A673 (cell line): Measurements from ENCODE around the gene STAB1. TPM values are rescaled to one million over a fixed set of nuclear protein-coding genes. Genes with fewer than 3 reads are reported as not detected.

Experiments used
- BruUV-seq: library from RNA; stranded (reverse); fragments of 400-500 nt; replicated peaks from 2 replicates; lab custom pipeline; 2021; lab: Mats Ljungman, UMichigan
- CTCF ChIA-PET: fragments of 300-600 bp; sonication (Branson Sonifier 250); formaldehyde crosslinking; loops from one replicate; lab custom pipeline; 2022; ENCODE audit warnings: antibody characterized with exemption; lab: Charles Lee
- POLR2A ChIA-PET: fragments of 300-600 bp; sonication (Branson Sonifier 250); formaldehyde crosslinking; loops from one replicate; lab custom pipeline; 2022; ENCODE audit warnings: antibody characterized with exemption; ENCODE audit not compliant: low non-redundant PET; lab: Charles Lee
- DNase-seq: peaks from one replicate; pipeline ENCODE4 v3.0.0-alpha.2; 2015; ENCODE audit warnings: low spot score
- H3K27ac ChIP-seq: fragments of 200-600 bp; sonication (generic); 2 replicates; pipeline ENCODE4 v1.5.1; 2016; ENCODE audit warnings: mixed run types, low read depth, mild to moderate bottlenecking, mixed read lengths, antibody characterized with exemption, low read length; ENCODE audit not compliant: poor library complexity, severe bottlenecking
- H3K27me3 ChIP-seq: fragments of 200-600 bp; sonication (generic); replicated peaks from 2 replicates; pipeline ENCODE4 v1.6.1; 2017; ENCODE audit warnings: mixed run types, low read depth, mild to moderate bottlenecking, mixed read lengths, antibody characterized with exemption, low read length; ENCODE audit not compliant: insufficient read depth, poor library complexity
- H3K36me3 ChIP-seq: fragments of 200-600 bp; sonication (generic); 2 replicates; pipeline ENCODE4 v1.6.1; 2016; ENCODE audit warnings: mixed run types, mild to moderate bottlenecking, mixed read lengths, antibody characterized with exemption, low read length; ENCODE audit not compliant: insufficient read depth, poor library complexity, severe bottlenecking
- H3K4me1 ChIP-seq: fragments of 200-600 bp; sonication (generic); 2 replicates; pipeline ENCODE4 v1.6.1; 2017; ENCODE audit warnings: mixed run types, mild to moderate bottlenecking, mixed read lengths, antibody characterized with exemption, low read length; ENCODE audit not compliant: insufficient read depth, poor library complexity, severe bottlenecking
- H3K4me3 ChIP-seq: fragments of 200-600 bp; sonication (generic); 2 replicates; pipeline ENCODE4 v1.5.1; 2016; ENCODE audit warnings: low read depth, mixed run types, mild to moderate bottlenecking, mixed read lengths, low read length; ENCODE audit not compliant: poor library complexity, severe bottlenecking
- H3K9me3 ChIP-seq: fragments of 200-600 bp; sonication (generic); 2 replicates; pipeline ENCODE4 v1.6.1; 2016; ENCODE audit warnings: mixed run types, low read depth, mild to moderate bottlenecking, mixed read lengths, antibody characterized with exemption, low read length; ENCODE audit not compliant: poor library complexity, severe bottlenecking
- CTCF ChIP-seq: fragments of 300-800, 200-600 bp; sonication (generic); conservative IDR thresholded peaks from 2 replicates; pipeline ENCODE4 v1.5.1; 2017; ENCODE audit warnings: low read depth, mild to moderate bottlenecking, antibody characterized with exemption, low read length, moderate library complexity, mixed read lengths
- EZH2 ChIP-seq: fragments of 200-600 bp; sonication (generic); IDR thresholded peaks from 2 replicates; pipeline ENCODE4 v1.6.1; 2017; ENCODE audit warnings: borderline replicate concordance, low read depth, mild to moderate bottlenecking, mixed read lengths, antibody characterized with exemption, low read length; ENCODE audit not compliant: poor library complexity, severe bottlenecking
- intact Hi-C: fragments of 100-400 bp; cut with micrococcal nuclease; formaldehyde crosslinking; loops from one replicate; pipeline ENCODE4 v1.10.0; 2022; ENCODE audit not compliant: unreplicated experiment
- total RNA-seq: library from RNA; stranded (reverse); gene quantifications from 2 replicates; pipeline ENCODE4 v1.2.3, GENCODE V29; 2021

The STAB1 gene
- total RNA-seq, 1 experiment from 2014 or later = 0.41 TPM

- H3K27me3 ChIP-seq = no peaks in the 10 kb centered on the region
- no TSS peak for BruUV-seq
- DNase-seq = no peak
- ChIA-PET CTCF (no interaction called here), POLR2A (no interaction called here)
- intact Hi-C loops = no loop called here
- H3K27ac ChIP-seq = no peak overlapping the region
- H3K4me1 ChIP-seq = no peaks in the 10 kb centered on the region
- H3K9me3 ChIP-seq = no peaks in the 10 kb centered on the region
- TF ChIP-seq EZH2 (no peak), CTCF (no peak)
- no peak overlapping the region for H3K4me3 ChIP-seq
- peaks cover 1% of the 10 kb centered on the region for H3K36me3 ChIP-seq
Observed at GRCh38 chr3:52518723-52519444, 23.7 kb downstream of the STAB1 start.

GRCh38 chr3:52519445-52520140, 24.5 kb downstream of the STAB1 start:
- H3K4me3 ChIP-seq = no peak overlapping the region
- CTCF ChIA-PET = no interaction called here
- H3K36me3 ChIP-seq = peaks cover 8% of the 10 kb centered on the region
- H3K4me1 ChIP-seq = peaks cover 2% of the 10 kb centered on the region
- POLR2A ChIA-PET = no interaction called here
- BruUV-seq = no TSS peak
- no peak for DNase-seq
- no peaks in the 10 kb centered on the region for H3K27me3 ChIP-seq
- TF ChIP-seq CTCF (no peak), EZH2 (no peak)
- no peaks in the 10 kb centered on the region for H3K9me3 ChIP-seq
- no peak overlapping the region for H3K27ac ChIP-seq
- intact Hi-C loops = no loop called here

- Histone ChIP-seq H3K4me3 (no peak overlapping the region), H3K9me3 (no peaks in the 10 kb centered on the region), H3K27ac (no peak overlapping the region), H3K27me3 (no peaks in the 10 kb centered on the region), H3K4me1 (peaks cover 5% of the 10 kb centered on the region), H3K36me3 (peaks cover 9% of the 10 kb centered on the region)
- ChIA-PET POLR2A (no interaction called here), CTCF (no interaction called here)
- intact Hi-C loops = no loop called here
- no TSS peak for BruUV-seq
- no peak for DNase-seq
- TF ChIP-seq EZH2 = no peak
- no peak for TF ChIP-seq CTCF
Observed at GRCh38 chr3:52520141-52520667, 25.1 kb downstream of the STAB1 start.
